ENCODE measurements around the gene C6orf132.

C6orf132 gene

DNA sequence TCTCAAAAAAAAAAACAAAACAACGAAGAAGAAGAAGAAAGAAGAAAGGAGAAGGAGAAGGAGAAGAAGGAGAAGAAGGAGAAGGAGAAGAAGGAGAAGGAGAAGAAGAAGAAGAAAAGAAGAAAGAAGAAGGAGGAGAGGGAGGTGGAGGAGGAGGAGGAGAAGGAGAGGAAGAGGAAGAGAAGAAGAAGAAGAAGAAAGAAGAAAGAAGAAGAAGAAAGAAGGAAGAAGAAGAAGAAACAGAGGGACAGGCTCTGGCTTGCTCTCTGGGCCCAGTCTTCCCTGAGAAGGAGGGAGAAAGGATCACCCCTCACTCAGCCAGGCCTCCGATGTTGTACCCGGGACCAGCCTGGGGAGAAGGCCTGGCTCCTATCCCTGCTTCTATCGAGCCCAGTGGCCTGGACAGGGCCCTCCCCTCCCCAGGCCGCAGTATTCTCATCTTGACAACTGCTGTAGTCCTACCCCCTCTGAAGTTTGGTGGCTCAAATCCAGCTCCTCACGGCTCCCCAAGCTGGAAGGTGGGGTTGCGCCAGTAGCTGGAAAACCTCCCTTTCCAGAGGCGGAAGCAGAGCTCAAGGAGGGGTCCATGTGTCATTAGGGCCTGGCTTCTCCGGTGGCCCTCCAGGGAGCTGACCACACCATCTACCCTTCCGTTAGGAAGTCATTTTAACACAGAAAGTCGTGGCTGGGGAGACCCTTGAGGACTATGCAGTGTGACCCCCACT, 18.9 kb downstream of the C6orf132 start:
- Histone ChIP-seq H2AFZ (ENCODE audit: low read depth, low read length) (no peak overlapping the region), H3K27me3 (ENCODE audit: insufficient read depth, low read length) (peaks cover 4% of the 10 kb centered on the region), H3K9me3 (ENCODE audit: low read length) (no peaks in the 10 kb centered on the region), H3K4me3 (ENCODE audit: low read length) (no peak overlapping the region), H3K36me3 (ENCODE audit: insufficient read depth, low read length) (no peaks in the 10 kb centered on the region), H3K4me1 (ENCODE audit: insufficient read depth, low read length) (no peaks in the 10 kb centered on the region)

GRCh38 chr6:42120895-42121865, 21.2 kb downstream of the C6orf132 start:
- Histone ChIP-seq H3K36me3 (ENCODE audit: insufficient read depth, low read length) (no peaks in the 10 kb centered on the region), H3K9me3 (ENCODE audit: low read length) (no peaks in the 10 kb centered on the region), H3K4me3 (ENCODE audit: low read length) (no peak overlapping the region), H3K27me3 (ENCODE audit: insufficient read depth, low read length) (peaks cover 4% of the 10 kb centered on the region), H2AFZ (ENCODE audit: low read depth, low read length) (no peak overlapping the region), H3K4me1 (ENCODE audit: insufficient read depth, low read length) (no peaks in the 10 kb centered on the region)

- no peaks in the 10 kb centered on the region for H3K4me1 ChIP-seq (ENCODE audit: insufficient read depth, low read length)
- H3K9me3 ChIP-seq (ENCODE audit: low read length) = no peaks in the 10 kb centered on the region
- H2AFZ ChIP-seq (ENCODE audit: low read depth, low read length) = no peak overlapping the region
- no peaks in the 10 kb centered on the region for H3K27me3 ChIP-seq (ENCODE audit: insufficient read depth, low read length)
- no peak overlapping the region for H3K4me3 ChIP-seq (ENCODE audit: low read length)
- no peaks in the 10 kb centered on the region for H3K36me3 ChIP-seq (ENCODE audit: insufficient read depth, low read length)
These were observed 24.0 kb downstream of the C6orf132 start for GRCh38 chr6:42118162-42119001.

DNA sequence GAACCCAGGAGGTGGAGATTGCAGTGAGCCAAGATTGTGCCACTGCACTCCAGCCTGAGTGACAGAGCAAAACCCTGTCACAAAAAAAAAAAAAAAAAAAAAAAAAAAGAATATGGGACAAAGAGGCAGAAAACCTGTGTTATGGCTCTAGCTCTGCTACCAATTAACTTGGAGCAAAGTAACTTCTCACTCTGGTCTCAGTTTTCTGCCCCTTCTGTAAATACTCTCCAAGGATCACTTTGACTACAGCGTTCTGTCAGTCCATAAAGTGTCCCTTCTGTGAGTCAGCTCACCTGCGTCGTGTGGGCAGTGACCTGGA, 24.6 kb downstream of the C6orf132 start:
- Histone ChIP-seq H3K36me3 (ENCODE audit: insufficient read depth, low read length) (no peaks in the 10 kb centered on the region), H3K4me1 (ENCODE audit: insufficient read depth, low read length) (no peaks in the 10 kb centered on the region), H3K9me3 (ENCODE audit: low read length) (no peaks in the 10 kb centered on the region), H3K27me3 (ENCODE audit: insufficient read depth, low read length) (no peaks in the 10 kb centered on the region), H2AFZ (ENCODE audit: low read depth, low read length) (no peak overlapping the region), H3K4me3 (ENCODE audit: low read length) (no peak overlapping the region)

- no peaks in the 10 kb centered on the region for H3K27me3 ChIP-seq (ENCODE audit: insufficient read depth, low read length)
- H3K4me3 ChIP-seq (ENCODE audit: low read length) = no peak overlapping the region
- no peaks in the 10 kb centered on the region for H3K4me1 ChIP-seq (ENCODE audit: insufficient read depth, low read length)
- no peaks in the 10 kb centered on the region for H3K36me3 ChIP-seq (ENCODE audit: insufficient read depth, low read length)
- no peaks in the 10 kb centered on the region for H3K9me3 ChIP-seq (ENCODE audit: low read length)
- H2AFZ ChIP-seq (ENCODE audit: low read depth, low read length) = no peak overlapping the region
These were observed 28.3 kb downstream of the C6orf132 start for GRCh38 chr6:42113936-42114636.

GRCh38 chr6:42112351-42112750, 30.1 kb downstream of the C6orf132 start:
- H3K9me3 ChIP-seq (ENCODE audit: low read length) = no peaks in the 10 kb centered on the region
- no peaks in the 10 kb centered on the region for H3K27me3 ChIP-seq (ENCODE audit: insufficient read depth, low read length)
- H3K4me1 ChIP-seq (ENCODE audit: insufficient read depth, low read length) = no peaks in the 10 kb centered on the region
- no peak overlapping the region for H2AFZ ChIP-seq (ENCODE audit: low read depth, low read length)
- H3K4me3 ChIP-seq (ENCODE audit: low read length) = no peak overlapping the region
- H3K36me3 ChIP-seq (ENCODE audit: insufficient read depth, low read length) = no peaks in the 10 kb centered on the region

DNA sequence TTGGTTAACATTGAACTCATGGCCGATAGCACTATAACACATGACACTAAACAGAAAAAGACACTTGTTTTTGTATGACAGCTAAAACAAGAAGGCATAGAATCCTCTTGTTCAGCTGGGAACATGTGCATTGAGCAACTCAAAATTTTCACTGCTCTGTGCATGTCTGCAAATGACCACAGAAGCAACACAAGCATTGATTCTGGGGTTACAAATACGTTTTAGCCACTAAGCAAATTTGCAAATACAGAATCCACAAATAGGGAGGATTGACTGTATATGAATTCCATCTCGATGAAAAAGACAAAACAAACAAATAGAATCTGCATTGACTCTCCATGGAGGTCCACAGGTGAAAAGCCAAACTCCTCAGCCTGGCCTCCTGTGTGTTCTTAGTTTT, 31.7 kb downstream of the C6orf132 start:
- H3K4me1 ChIP-seq (ENCODE audit: insufficient read depth, low read length) = peaks cover 3% of the 10 kb centered on the region
- no peak overlapping the region for H3K4me3 ChIP-seq (ENCODE audit: low read length)
- no peak overlapping the region for H2AFZ ChIP-seq (ENCODE audit: low read depth, low read length)
- no peaks in the 10 kb centered on the region for H3K27me3 ChIP-seq (ENCODE audit: insufficient read depth, low read length)
- no peaks in the 10 kb centered on the region for H3K36me3 ChIP-seq (ENCODE audit: insufficient read depth, low read length)
- H3K9me3 ChIP-seq (ENCODE audit: low read length) = no peaks in the 10 kb centered on the region

DNA sequence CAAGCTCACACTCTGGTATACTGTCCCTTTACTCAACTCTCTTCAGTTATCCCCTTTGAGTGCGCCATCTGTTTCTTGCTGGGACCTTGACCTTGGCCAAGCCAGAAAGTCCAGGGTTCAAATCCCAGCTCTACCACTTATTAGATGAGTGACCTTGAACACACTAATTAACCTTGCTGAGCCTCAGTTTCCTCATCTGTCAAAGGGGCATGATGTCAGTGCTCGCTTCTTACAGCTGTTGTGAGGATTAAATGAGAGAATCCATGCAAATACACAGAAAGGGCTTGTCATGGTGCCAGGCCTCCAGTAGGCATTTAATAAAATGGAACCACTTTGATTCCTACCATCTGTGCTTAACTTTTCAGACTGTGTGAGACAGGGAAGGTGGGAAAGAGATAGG, 34.3 kb downstream of the C6orf132 start:
- Histone ChIP-seq H3K4me1 (ENCODE audit: insufficient read depth, low read length) (peaks cover 3% of the 10 kb centered on the region), H3K9me3 (ENCODE audit: low read length) (no peaks in the 10 kb centered on the region), H2AFZ (ENCODE audit: low read depth, low read length) (no peak overlapping the region), H3K27me3 (ENCODE audit: insufficient read depth, low read length) (no peaks in the 10 kb centered on the region), H3K4me3 (ENCODE audit: low read length) (no peak overlapping the region), H3K36me3 (ENCODE audit: insufficient read depth, low read length) (no peaks in the 10 kb centered on the region)

- H3K36me3 ChIP-seq (ENCODE audit: insufficient read depth, low read length) = no peaks in the 10 kb centered on the region
- peaks cover 3% of the 10 kb centered on the region for H3K9me3 ChIP-seq (ENCODE audit: low read length)
- no peak overlapping the region for H2AFZ ChIP-seq (ENCODE audit: low read depth, low read length)
- peaks cover 3% of the 10 kb centered on the region for H3K4me1 ChIP-seq (ENCODE audit: insufficient read depth, low read length)
- no peak overlapping the region for H3K4me3 ChIP-seq (ENCODE audit: low read length)
- no peaks in the 10 kb centered on the region for H3K27me3 ChIP-seq (ENCODE audit: insufficient read depth, low read length)
These were observed 36.1 kb downstream of the C6orf132 start for GRCh38 chr6:42106112-42107023.

- Histone ChIP-seq H3K36me3 (ENCODE audit: insufficient read depth, low read length) (no peaks in the 10 kb centered on the region), H2AFZ (ENCODE audit: low read depth, low read length) (no peak overlapping the region), H3K4me1 (ENCODE audit: insufficient read depth, low read length) (peaks cover 3% of the 10 kb centered on the region)
These were observed 36.7 kb downstream of the C6orf132 start for GRCh38 chr6:42105709-42106108.

GRCh38 chr6:42105156-42105648, 37.2 kb downstream of the C6orf132 start:
- Histone ChIP-seq H2AFZ (ENCODE audit: low read depth, low read length) (no peak overlapping the region), H3K9me3 (ENCODE audit: low read length) (peaks cover 3% of the 10 kb centered on the region), H3K4me1 (ENCODE audit: insufficient read depth, low read length) (peaks cover 5% of the 10 kb centered on the region), H3K27me3 (ENCODE audit: insufficient read depth, low read length) (no peaks in the 10 kb centered on the region), H3K4me3 (ENCODE audit: low read length) (no peak overlapping the region), H3K36me3 (ENCODE audit: insufficient read depth, low read length) (no peaks in the 10 kb centered on the region)

More at GRCh38 chr6:42105709-42106108, 36.7 kb downstream of the C6orf132 start:
- peaks cover 3% of the 10 kb centered on the region for H3K9me3 ChIP-seq (ENCODE audit: low read length)
- H3K27me3 ChIP-seq (ENCODE audit: insufficient read depth, low read length) = no peaks in the 10 kb centered on the region
- H3K4me3 ChIP-seq (ENCODE audit: low read length) = no peak overlapping the region

GRCh38 chr6:42104804-42105125, 37.7 kb downstream of the C6orf132 start:
- H3K4me3 ChIP-seq (ENCODE audit: low read length) = no peak overlapping the region
- peaks cover 10% of the 10 kb centered on the region for H3K4me1 ChIP-seq (ENCODE audit: insufficient read depth, low read length)
- H3K27me3 ChIP-seq (ENCODE audit: insufficient read depth, low read length) = no peaks in the 10 kb centered on the region
- no peak overlapping the region for H2AFZ ChIP-seq (ENCODE audit: low read depth, low read length)
- H3K36me3 ChIP-seq (ENCODE audit: insufficient read depth, low read length) = no peaks in the 10 kb centered on the region
- H3K9me3 ChIP-seq (ENCODE audit: low read length) = peaks cover 3% of the 10 kb centered on the region
